ENCODE measurements around the gene ABCD2.

GRCh38 chr12:39532448-39532847, 87.2 kb downstream of the ABCD2 start:
- TF ChIP-seq CTCF (IDR thresholded peaks at IDR 0.05; ENCODE audit: low read length): no peak
- TF ChIP-seq EZH2 (optimal IDR thresholded peaks at IDR 0.05; ENCODE audit: low read depth, low read length): no peak
